ENCODE measurements around the gene KRT26.

- TF ChIP-seq CTCF (conservative IDR thresholded peaks at IDR 0.05), result no peak
- TF ChIP-seq EZH2 (IDR thresholded peaks at IDR 0.05; ENCODE audit: low read depth), result no peak
Measured at GRCh38 chr17:40815381-40815780, 43.4 kb upstream of the KRT26 start.

Measured in PC-9 (cell line).